T-helper 2 cell treated with Interferon-gamma antibody and Interleukin-4, amounts not matched to agents 100 ng/mL and 5 ng/mL, for 36 hours (primary cell): ENCODE data around the gene NIT1. TPM values are rescaled to one million over a fixed set of nuclear protein-coding genes. Genes with fewer than 3 reads are reported as not detected.

Experiments
- total RNA-seq: library from RNA; stranded (reverse); gene quantifications from 2 replicates; pipeline ENCODE4 v1.2.3, GENCODE V29; 2022

The NIT1 gene
- total RNA-seq, 1 donor from 2014 or later, result 34.8 TPM

Other genes starting within 250 kb of the NIT1 start
- not detected in 2 replicates for gene ITLN1, start 232.9 kb upstream of the NIT1 start, total RNA-seq
- gene ITLN2, start 163.3 kb upstream of the NIT1 start, total RNA-seq, result not detected in 2 replicates
- 11.1 and 16.8 TPM in 2 replicates for gene F11R, start 97.0 kb upstream of the NIT1 start, total RNA-seq
- gene TSTD1, start 79.1 kb upstream of the NIT1 start, total RNA-seq, result 44.5 and 52.1 TPM in 2 replicates
- gene USF1, start 72.1 kb upstream of the NIT1 start, total RNA-seq, result 75.8 and 78.5 TPM in 2 replicates
- gene ARHGAP30, start 48.2 kb upstream of the NIT1 start, total RNA-seq, result 266 and 271 TPM in 2 replicates
- gene NECTIN4, start 28.5 kb upstream of the NIT1 start, total RNA-seq, result 0.05 and 0.18 TPM in 2 replicates
- gene KLHDC9, start 19.7 kb upstream of the NIT1 start, total RNA-seq, result 0.20 TPM in 1 of 2 replicates, not detected in the other
- gene PFDN2, start 68 bp upstream of the NIT1 start, total RNA-seq, result 65.1 and 73.9 TPM in 2 replicates
- gene DEDD, start 14.6 kb downstream of the NIT1 start, total RNA-seq, result 33.8 and 35.2 TPM in 2 replicates
- gene UFC1, start 35.9 kb downstream of the NIT1 start, total RNA-seq, result 111 and 116 TPM in 2 replicates
- gene USP21, start 41.4 kb downstream of the NIT1 start, total RNA-seq, result 30.9 and 35.3 TPM in 2 replicates
- gene PPOX, start 48.3 kb downstream of the NIT1 start, total RNA-seq, result 29.6 and 36.3 TPM in 2 replicates
- gene B4GALT3, start 59.4 kb downstream of the NIT1 start, total RNA-seq, result 49.4 and 52.1 TPM in 2 replicates
- gene ADAMTS4, start 80.9 kb downstream of the NIT1 start, total RNA-seq, result 0.30 and 1.0 TPM in 2 replicates
- gene NDUFS2, start 84.3 kb downstream of the NIT1 start, total RNA-seq, result 81.5 and 83.0 TPM in 2 replicates
- 2.5 and 3.1 TPM in 2 replicates for gene FCER1G, start 97.2 kb downstream of the NIT1 start, total RNA-seq
- not detected in 2 replicates for gene APOA2, start 105.5 kb downstream of the NIT1 start, total RNA-seq
- 23.3 and 24.0 TPM in 2 replicates for gene TOMM40L, start 108.0 kb downstream of the NIT1 start, total RNA-seq
- not detected in 2 replicates for gene NR1I3, start 120.1 kb downstream of the NIT1 start, total RNA-seq
- not detected in 2 replicates for gene PCP4L1, start 140.6 kb downstream of the NIT1 start, total RNA-seq
- gene MPZ, start 191.9 kb downstream of the NIT1 start, total RNA-seq, result 2.7 and 3.0 TPM in 2 replicates
- gene SDHC, start 196.3 kb downstream of the NIT1 start, total RNA-seq, result 167 and 174 TPM in 2 replicates
- gene CFAP126, start 249.8 kb downstream of the NIT1 start, total RNA-seq, result not detected in 2 replicates